Urothelium cell line (cell line): Measurements from ENCODE around the gene SLC35F4.
"Not testable (repeated sequence)": the region's sequence is repeated elsewhere in the genome, so short reads cannot be mapped to it uniquely, and the experiment has no call there.

Experiments
- DNase-seq: peaks from one replicate; pipeline ENCODE4 v3.0.0; 2011; ENCODE audit warnings: low spot score, mixed read lengths
- FAIRE-seq: peaks from 2 replicates; lab custom pipeline; 2011; peaks lifted over from hg19 to GRCh38; lab: Jason Lieb, UNC

Gene SLC35F4

DNA sequence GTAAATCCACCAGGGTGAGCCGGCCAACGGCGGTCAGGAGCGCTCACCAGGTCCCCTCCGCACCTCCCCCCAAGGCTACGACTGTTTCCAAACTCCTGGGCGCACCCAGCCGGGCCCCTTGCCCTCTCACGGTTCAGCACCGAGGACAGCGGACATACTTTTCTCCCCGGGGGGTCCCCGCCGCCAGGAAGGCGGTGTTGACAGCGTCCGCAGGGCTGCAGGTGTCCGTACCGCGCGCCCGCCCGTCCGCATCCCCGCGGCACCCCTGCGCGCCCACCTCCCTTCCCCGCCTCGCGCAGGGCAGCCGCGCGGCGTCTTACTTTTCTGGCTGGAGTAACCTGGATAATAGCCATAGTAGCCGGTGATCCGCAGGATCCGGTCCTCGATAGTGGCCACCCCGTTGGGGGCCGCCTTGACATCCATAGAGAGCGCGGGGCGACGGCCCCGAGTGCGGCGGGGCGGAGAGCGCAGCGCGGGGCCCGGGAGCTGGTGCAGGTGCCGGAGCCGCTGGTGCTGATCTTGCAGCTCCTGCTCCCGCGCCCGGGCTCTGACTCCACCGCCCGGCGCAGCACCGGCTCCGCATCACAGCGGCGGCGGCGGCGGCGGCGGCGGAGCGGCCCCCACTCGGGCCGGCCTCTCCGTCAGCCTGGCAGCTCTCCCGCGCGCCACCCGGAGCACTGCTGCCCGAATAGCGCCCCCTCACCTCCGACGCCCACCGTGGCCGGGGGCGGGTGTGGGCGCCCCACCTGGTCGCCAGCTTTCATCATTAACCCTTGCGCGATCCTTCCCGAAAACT is at the start of gene SLC35F4:
Gene SLC35F4 (minus strand): TSS at position 690 of the 796 bp plus-strand sequence.
- DNase-seq = peak; percentile 81

DNA sequence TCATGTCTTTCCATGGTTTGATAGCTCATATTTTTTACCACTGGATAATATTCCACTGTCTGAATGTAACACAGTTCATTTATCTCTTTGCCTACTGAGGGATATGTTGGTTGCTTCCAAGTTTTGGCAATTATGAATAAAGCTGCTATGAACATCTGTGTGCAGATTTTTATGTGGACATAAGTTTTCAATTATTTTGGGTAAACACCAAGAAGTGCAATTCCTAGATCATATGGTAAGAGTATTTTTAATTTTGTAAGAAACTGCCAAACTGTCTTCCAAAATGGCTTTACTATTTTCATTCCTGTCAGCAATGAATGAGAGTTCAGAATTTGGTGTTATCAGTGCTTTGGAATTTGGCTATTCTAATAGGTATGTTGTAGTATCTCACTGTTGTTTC is 43.7 kb upstream of the SLC35F4 start:
- FAIRE-seq = peak; percentile 32
- no peak for DNase-seq

More for the DNA sequence above, at the start of gene SLC35F4:
- no peak for FAIRE-seq

DNA sequence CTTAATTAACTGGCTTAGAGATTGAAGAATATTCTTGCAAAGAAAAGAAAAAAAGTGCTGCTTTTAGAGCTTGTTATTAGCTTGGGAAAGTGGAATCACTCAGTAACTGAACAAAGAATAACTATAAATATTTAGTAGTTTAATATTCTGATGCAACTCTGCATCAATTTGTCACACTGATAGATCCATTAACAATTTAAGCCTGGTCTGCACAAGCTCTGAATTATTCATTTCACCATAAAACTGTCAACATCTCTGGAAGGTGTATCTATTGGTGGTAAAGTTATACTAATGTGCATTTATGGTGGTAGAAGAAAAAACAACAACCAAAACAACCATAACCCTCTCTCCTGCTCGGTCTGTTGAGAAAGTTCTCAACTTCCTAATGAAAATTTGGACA is 38.1 kb upstream of the SLC35F4 start:
- no peak for DNase-seq
- no peak for FAIRE-seq

DNA sequence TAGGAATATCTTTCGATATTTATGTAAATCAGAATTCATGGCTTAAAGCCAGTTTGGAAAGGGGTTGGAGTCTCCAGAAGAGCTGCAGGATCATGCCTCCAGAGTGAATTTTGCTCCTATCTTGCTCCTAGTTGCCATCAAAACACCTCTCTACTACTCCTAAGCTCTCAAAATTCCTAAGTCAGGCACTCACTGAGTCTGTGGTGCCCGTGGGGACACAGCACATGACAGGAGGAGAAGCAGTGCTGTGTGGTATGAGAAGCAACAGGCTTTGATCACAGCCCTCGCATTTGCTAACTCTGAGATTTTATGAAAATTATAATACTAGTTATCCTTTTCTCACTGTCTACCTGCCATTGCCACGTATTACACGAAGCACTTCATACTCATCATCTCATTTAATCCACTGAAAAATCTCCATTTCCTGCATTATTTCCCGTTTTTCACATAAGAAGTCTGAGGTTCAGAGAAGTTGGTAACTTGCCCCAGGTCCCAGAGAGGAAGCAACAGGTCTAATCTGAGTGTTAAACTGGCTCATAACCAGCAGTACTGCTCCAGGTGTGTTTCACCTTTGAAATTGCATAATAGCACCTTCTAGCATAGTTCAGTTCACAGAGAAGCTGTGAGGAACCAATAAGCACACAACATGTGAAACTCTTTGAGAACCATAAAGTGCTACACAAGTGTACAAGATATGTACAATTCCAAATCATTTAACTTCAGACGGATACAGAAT is 33.1 kb upstream of the SLC35F4 start:
- FAIRE-seq (peak; percentile 83), DNase-seq (no peak)

DNA sequence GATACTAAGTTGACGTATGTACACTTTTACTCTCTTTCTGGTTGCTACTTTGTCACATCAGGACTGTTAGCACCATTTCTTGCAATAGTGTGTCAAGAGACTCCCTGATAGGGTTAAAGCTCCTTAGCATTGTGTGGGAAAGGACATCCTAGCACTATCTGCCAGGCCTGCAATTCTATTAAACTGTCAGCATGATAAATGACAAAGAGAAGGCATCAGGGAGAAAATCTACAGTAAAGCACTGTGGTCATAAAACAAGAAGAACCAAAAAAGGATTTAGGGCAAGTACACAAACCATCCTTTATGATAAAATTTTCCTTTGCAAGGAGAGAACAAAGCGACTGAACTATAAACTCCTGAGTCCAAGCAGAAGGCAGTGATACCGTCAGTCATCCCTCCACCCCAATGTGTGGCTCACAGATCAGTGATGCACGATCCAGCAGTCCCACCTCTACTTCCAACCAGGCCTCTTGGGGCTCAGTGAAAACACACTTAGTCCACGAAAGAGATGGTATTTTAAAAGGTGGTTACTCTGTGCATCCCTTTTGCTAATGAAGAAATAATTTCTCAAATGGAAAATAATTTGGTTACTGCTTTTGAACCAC is 31.4 kb upstream of the SLC35F4 start:
- DNase-seq (no peak), FAIRE-seq (peak; percentile 55)

DNA sequence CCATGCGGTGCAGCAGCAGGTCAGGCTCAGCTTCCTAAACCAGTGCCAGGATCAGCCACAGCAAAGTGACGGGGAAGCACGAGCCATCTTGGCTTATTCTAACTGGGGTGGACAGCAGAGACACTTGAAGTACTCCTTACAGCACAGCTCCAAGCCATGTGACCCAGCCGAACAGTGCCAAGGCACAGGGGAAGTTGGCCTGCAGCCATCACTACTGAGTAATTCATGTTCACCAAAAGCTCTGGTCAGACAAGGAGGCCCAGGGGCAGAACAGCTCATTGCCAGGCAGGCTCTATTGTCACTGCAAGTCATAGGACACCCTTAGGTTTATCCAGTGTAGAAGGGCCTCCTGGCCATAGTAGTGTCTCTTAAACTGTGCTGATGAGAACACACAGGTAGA is 23.4 kb upstream of the SLC35F4 start:
- FAIRE-seq = peak; percentile 90

DNA sequence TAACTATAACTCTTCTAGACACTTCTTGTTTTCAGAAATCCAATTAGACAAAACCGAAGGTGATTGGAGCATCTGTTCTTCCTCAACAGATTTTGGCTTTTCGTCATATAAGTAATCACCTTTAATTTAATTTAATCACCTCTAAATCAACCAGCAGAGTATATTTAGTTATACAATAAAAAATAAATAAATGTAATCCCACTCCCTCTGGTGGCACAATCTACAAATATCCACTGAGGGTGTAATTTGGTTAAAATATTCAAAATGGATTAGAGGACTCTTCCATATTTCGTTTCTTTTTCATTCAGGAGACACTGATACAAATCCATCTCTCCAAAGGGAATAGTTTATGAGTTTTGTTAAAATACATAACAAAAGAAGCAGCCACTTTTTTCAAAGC is 18.3 kb upstream of the SLC35F4 start:
- DNase-seq (no peak), FAIRE-seq (no peak)

More for the DNA sequence above, 23.4 kb upstream of the SLC35F4 start:
- DNase-seq = peak; percentile 60

DNA sequence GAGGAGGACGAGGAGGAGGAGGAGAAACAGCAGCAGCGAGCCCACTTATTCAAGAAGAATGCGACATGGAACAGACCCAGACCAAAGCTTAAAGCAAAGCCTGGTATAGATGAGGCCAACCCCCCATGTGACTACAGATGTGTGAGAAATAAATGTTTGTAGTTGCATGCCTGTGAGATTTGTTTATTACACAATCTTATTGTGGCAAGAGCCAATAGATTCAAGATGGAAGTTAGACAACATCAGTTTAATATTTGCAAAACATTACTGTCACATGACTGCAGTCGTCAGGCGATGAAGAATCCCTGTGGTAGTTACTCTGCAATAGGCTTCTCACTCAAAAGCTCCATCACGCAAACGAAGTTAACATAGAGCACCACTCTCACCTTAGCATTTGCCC is 17.2 kb upstream of the SLC35F4 start:
- DNase-seq (no peak), FAIRE-seq (peak; percentile 20)

DNA sequence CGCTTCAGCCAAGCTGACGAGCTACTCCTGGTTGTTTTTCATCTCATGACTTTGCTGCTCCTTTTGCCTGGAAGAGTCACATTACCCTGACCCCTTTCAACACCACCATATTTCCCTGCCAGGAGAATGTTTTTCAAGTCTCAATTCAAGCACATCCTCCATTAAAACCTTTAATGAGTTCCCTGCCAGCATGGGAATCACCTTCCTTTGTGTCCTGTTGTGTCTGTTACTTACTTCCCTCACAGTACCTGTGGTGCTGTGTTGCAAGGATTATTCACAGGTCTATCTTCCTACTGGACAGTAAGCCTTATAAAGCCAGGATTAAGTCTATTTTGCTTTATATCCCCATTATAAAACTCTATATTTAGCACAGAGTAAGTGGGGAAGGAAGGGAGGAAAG is 13.6 kb upstream of the SLC35F4 start:
- peak; percentile 77 for FAIRE-seq

DNA sequence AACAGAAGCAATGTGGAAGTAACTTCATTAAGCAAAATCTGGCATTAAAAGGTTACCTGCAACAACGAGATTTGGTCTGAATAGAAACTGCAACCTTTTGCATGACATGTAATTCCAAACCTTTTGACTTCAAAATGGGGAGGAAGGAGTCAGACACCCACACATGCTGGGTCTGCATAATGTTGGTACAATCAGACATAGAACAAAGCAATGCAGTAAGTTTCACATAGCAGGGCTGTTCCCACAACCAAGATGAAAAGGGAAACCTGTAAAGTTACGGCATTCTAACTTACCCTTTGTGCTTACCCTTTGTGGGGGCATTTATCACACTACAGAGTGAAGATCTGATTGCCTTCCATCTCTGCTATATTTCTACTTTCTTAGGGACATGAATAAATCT is 10.1 kb upstream of the SLC35F4 start:
- DNase-seq (no peak), FAIRE-seq (no peak)

More for the DNA sequence above, 13.6 kb upstream of the SLC35F4 start:
- no peak for DNase-seq

DNA sequence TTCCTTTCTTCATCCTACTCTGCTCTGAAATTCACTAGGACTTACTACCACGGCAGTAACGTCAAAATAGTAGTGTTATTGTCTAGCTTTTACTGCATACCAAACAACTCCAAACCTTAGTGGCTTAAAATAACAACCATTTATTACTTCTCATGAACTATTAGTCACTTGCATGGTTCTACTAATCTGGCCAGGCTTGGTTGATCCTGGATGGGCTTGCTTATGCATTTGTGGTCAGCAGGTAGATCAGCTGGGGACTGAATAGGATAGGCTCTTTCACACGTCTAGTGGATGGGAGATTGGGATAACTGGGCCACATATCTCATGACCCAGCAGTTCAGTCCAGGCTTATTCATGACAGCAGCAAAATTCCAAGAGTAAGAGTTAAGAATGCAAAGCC is 9.4 kb upstream of the SLC35F4 start:
- FAIRE-seq (peak; percentile 88), DNase-seq (no peak)

DNA sequence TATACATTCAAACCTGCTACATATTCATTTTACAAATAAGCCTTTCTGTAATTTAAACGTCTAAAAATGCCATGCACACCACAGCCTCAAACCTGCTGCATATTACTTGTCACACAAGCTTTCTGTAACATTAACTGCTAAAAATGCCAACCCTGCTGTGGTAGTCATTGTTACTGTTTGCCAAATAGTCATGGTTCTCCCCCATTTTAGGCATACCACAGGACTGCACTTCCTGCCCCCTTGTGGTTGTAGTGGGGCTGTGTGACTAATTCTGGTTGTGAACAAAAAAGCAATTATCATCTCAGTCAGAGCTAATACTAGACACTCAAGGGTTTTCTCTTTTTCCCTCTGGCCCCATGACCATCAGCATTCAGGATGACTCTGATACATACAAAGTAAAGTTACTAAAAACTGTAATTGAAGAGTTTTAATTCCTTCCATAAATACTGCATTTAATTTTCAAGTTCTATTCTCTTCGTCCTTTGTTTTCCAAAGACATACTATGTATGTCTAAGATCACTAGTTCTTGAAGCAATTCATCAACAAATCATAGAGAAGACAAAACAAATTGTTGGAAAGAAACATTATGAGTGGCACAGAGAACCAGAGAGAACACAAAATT is 5.7 kb upstream of the SLC35F4 start:
- peak; percentile 92 for FAIRE-seq
- peak; percentile 73 for DNase-seq

DNA sequence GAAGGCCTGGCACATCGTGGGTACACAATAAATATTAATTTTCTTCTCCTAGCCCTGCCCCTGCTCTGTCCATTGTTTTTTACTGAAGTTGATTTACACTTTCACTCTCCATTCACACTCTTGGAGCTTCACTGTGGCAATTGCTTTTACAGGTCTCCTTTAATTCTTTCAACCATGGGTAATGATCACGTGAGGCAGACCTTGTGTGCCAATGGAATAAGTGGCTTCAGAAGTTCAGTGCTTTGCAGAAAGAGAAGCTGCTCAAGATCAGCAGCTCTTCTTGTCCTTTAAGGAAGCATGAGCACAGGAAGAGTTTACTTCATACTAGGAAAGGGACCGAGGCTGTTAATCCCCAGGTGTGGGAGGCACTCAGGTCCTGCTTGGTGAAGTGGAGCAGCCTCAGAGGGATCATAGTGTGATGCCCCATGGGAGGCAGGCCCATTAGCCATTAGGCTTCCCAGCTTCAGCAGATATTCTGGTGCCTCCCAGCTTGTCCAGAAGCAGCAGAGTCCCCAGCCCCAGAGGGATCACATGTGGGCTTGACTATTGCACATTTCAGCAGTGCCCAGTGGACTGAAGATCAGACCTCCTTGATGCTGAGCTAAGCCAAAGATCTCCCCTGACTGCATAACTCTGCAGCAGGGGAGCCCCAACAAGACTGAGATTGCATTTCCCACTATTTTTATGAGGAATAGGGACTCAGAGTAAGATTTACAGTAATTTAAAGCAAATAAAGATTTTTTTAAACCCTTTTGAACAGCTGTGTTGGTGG is 5.0 kb upstream of the SLC35F4 start:
- FAIRE-seq (no peak), DNase-seq (no peak)

DNA sequence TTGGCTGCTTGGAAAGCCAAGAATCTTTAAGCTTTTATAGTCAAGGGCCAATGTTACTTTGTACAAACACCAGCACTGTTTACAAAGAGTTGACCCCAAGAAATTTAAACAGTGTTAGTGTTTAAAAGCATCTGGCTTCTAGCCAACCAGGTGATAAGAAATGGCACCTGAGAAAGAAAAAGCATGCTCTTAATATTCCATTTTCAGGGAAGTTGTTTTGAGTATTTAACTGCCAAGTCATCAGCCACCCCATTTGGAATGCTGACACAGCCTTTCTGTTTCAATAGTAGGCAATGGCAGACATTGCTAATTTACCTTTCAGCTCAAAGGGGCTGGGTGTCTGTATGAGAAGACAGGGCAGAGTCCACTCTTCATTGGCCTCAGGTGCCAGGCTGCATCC is 3.7 kb upstream of the SLC35F4 start:
- FAIRE-seq (no peak), DNase-seq (no peak)

DNA sequence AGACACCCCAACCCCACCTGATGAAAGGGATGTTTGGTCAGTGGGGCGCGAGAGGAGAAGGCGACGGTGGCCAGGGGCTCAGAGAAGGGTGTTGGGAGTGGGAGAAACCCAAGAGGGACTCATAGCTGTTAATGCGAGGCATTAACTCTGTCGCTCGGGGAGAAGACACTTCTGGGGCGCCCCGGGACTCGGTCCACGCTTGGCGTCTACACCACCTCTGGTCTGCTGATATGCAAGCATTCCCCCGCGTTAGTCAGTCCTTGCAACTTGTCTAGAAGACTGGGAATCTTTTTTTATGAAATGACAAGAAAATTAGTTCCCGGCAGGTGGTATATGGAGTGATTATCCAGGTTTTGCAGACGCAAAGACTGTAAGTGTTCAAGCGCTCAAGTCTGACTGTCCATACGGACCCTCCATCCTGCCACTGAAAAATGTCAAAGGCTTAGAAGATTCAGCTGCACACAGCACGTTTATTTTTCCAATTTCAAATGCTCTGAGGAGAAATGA is 360 bp upstream of the SLC35F4 start:
- DNase-seq (no peak), FAIRE-seq (no peak)

DNA sequence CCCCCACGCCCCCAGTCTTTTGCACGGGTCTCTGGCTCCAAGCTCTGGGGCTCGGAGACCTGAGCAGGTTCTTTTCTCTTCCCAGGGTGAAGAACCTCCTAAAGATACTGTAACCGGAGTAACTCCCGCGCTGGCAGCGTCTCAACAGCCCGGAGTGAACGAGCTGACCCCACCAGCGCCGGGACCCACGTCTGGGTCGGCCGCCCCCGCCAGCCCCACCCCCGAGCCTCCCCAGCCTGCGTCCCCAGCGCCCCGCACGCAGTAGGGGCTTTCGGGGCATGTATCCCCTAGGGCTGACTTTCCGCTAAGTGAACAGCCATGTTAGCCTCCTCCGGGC is 858 bp downstream of the SLC35F4 start:
- no peak for FAIRE-seq
- DNase-seq = no peak

DNA sequence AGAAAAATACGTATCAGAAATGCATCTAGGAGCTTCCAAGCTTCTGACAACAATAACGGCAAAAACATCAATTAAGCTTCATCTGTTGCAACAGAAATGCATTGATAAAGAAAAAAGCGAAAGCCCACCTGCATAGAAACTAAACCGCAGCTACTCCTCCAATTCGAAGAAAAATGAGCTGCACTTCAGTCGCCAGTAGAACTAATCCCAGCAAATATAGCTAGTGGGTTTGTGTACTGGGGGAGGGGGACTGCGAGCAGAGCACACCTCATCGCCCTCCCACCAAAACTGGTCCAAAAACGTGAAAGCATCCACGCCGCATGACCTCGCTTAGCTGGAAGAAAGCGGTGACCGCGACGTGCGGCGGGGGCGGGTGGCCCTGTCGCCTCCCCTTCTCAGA is 1.2 kb downstream of the SLC35F4 start:
- FAIRE-seq = no peak
- DNase-seq = no peak

DNA sequence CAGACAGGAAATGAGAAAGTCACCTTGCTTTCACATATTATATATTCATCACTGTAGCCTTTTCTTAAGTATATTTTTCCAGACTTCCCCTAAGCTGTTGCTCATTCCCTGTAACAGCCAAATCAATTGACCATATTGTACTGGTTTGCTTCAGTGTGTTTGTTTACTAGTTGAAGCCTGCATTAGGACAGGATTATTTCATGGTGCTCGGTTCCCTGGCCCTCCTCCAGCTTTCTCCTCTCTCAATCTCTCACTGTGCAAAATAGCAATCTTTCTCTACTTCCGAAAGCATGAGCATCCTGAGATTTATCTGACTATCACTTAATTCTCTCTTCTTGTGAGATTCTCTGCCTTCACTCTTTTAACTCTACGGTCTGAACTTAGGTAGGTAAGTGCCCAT is 2.4 kb downstream of the SLC35F4 start:
- DNase-seq = no peak
- FAIRE-seq = no peak

DNA sequence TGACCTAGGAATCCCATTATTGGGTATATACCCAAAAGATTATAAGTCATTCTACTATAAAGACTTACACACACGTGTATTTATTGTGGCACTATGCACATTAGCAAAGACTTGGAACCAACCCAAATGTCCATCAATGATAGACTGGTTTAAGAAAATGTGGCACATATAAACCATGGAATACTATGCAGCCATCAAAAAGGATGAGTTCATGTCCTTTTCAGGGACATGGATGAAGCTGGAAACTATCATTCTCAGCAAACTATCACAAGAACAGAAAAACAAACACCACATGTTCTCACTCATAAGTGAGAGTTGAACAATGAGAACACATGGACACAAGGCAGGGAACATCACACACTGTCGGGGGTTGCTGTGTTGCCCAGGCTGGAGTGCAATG is 10.2 kb downstream of the SLC35F4 start:
- DNase-seq, FAIRE-seq: not testable (repeated sequence)

DNA sequence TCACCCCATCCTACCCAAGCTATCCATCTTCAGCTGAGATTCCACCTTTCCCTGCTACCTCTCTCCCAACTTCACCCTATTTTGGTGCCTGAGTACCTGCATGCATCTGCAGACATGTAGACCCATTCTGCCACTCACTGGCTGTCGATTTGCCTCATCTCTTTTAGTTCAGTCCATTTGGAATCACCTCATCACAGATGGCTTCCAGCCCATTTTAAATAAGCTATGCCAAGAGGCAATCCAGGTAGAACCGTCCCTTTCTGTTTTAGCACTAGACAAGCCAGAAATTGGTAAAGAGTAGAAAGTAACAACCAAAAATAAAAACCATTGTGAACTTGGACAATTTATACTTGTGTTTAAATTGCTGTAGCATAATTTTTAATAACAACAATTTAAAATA is 11.3 kb downstream of the SLC35F4 start:
- FAIRE-seq (peak; percentile 37), DNase-seq (no peak)
